ENCODE results near the gene GLOD5.

DNA sequence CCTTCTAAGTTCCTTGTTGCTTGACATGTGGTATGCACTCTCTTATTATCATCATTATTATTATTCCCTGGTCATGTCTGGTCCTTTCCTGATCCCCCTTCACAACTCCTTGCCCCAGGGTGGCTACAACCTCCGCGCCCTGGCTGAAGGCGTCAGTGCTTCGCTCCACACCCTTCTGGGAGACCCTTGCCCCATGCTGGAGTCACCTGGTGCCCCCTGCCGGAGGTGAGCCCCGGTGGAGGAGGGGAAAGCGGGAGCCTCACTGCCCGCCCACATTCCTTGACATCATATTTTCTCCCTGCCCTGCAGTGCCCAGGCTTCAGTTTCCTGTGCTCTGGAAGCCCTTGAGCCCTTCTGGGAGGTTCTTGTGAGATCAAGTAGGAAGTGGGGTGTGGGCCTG lies 53.7 kb downstream of the GLOD5 start:
- TF ChIP-seq, protein P1, sequence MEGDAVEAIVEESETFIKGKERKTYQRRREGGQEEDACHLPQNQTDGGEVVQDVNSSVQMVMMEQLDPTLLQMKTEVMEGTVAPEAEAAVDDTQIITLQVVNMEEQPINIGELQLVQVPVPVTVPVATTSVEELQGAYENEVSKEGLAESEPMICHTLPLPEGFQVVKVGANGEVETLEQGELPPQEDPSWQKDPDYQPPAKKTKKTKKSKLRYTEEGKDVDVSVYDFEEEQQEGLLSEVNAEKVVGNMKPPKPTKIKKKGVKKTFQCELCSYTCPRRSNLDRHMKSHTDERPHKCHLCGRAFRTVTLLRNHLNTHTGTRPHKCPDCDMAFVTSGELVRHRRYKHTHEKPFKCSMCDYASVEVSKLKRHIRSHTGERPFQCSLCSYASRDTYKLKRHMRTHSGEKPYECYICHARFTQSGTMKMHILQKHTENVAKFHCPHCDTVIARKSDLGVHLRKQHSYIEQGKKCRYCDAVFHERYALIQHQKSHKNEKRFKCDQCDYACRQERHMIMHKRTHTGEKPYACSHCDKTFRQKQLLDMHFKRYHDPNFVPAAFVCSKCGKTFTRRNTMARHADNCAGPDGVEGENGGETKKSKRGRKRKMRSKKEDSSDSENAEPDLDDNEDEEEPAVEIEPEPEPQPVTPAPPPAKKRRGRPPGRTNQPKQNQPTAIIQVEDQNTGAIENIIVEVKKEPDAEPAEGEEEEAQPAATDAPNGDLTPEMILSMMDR (IDR thresholded peaks at IDR 0.05 in 2 of 3, conservative IDR thresholded peaks at IDR 0.05 in 1 of 3; ENCODE audit: insufficient read depth in 2 of 3, low read depth in 1 of 3, low read length in 3 of 3) = no peak
- TF ChIP-seq BHLHE40 (IDR thresholded peaks at IDR 0.05; ENCODE audit: low read length) = no peak
- no peak for TF ChIP-seq CEBPG (CRISPR knock-in tag; IDR thresholded peaks at IDR 0.05)
- TF ChIP-seq CEBPG (tag; conservative IDR thresholded peaks at IDR 0.05 in 1 of 2, IDR thresholded peaks at IDR 0.05 in 1 of 2) = no peak
- TF ChIP-seq MAZ (CRISPR knock-in tag; conservative IDR thresholded peaks at IDR 0.05 in 1 of 2, IDR thresholded peaks at IDR 0.05 in 1 of 2) = no peak
- TF ChIP-seq ZNF239 (CRISPR knock-in tag; IDR thresholded peaks at IDR 0.05) = no peak
- TF ChIP-seq HBP1 (CRISPR knock-in tag; IDR thresholded peaks at IDR 0.05) = no peak
- no peak for TF ChIP-seq CBFB (CRISPR knock-in tag; IDR thresholded peaks at IDR 0.05)
